ENCODE data around the gene NAT9.

NAT9 gene

GRCh38 chr17:74779501-74779900, 3.4 kb upstream of the NAT9 start:
- no peak for ATAC-seq

GRCh38 chr17:74778960-74779359, 2.8 kb upstream of the NAT9 start:
- no peak for ATAC-seq
- TF ChIP-seq ZNF565 (CRISPR knock-in tag; conservative IDR thresholded peaks at IDR 0.05; ENCODE audit: low read depth) = no peak
- no peak for TF ChIP-seq ISL1 (CRISPR knock-in tag; IDR thresholded peaks at IDR 0.05)
- TF ChIP-seq TCF4 (CRISPR knock-in tag; IDR thresholded peaks at IDR 0.05; ENCODE audit: borderline replicate concordance) = no peak
- no peak for TF ChIP-seq CSRNP3 (CRISPR knock-in tag; IDR thresholded peaks at IDR 0.05)
- TF ChIP-seq TSHZ2 (CRISPR knock-in tag; IDR thresholded peaks at IDR 0.05) = no peak
- no peak for TF ChIP-seq ARNTL (CRISPR knock-in tag; IDR thresholded peaks at IDR 0.05; ENCODE audit: borderline replicate concordance, low read depth)

More at GRCh38 chr17:74779501-74779900, 3.4 kb upstream of the NAT9 start:
- TF ChIP-seq RARB (CRISPR knock-in tag; IDR thresholded peaks at IDR 0.05) = no peak
- no peak for TF ChIP-seq GLIS3 (CRISPR knock-in tag; IDR thresholded peaks at IDR 0.05)
- no peak for TF ChIP-seq ZC3H10 (CRISPR knock-in tag; IDR thresholded peaks at IDR 0.05)
- no peak for TF ChIP-seq ZFP30 (CRISPR knock-in tag; IDR thresholded peaks at IDR 0.05)
- no peak for TF ChIP-seq CREB5 (CRISPR knock-in tag; IDR thresholded peaks at IDR 0.05; ENCODE audit: low read depth)
- no peak for TF ChIP-seq ESRRG (CRISPR knock-in tag; IDR thresholded peaks at IDR 0.05)
- TF ChIP-seq POU6F1 (CRISPR knock-in tag; IDR thresholded peaks at IDR 0.05; ENCODE audit: borderline replicate concordance, low read depth) = no peak
- TF ChIP-seq TCF4 (CRISPR knock-in tag; IDR thresholded peaks at IDR 0.05; ENCODE audit: borderline replicate concordance) = no peak
- no peak for TF ChIP-seq SNAI2 (CRISPR knock-in tag; IDR thresholded peaks at IDR 0.05)
- no peak for TF ChIP-seq ARNTL (CRISPR knock-in tag; IDR thresholded peaks at IDR 0.05; ENCODE audit: borderline replicate concordance, low read depth)
- TF ChIP-seq CSDC2 (CRISPR knock-in tag; IDR thresholded peaks at IDR 0.05) = no peak
- no peak for TF ChIP-seq PATZ1 (CRISPR knock-in tag; IDR thresholded peaks at IDR 0.05; ENCODE audit: borderline replicate concordance)
- TF ChIP-seq TOX (CRISPR knock-in tag; IDR thresholded peaks at IDR 0.05; ENCODE audit: borderline replicate concordance) = no peak
- no peak for TF ChIP-seq ISL1 (CRISPR knock-in tag; IDR thresholded peaks at IDR 0.05)
- no peak for TF ChIP-seq CSRNP3 (CRISPR knock-in tag; IDR thresholded peaks at IDR 0.05)
- TF ChIP-seq ZNF8 (CRISPR knock-in tag; IDR thresholded peaks at IDR 0.05) = no peak
- TF ChIP-seq ZFP3 (CRISPR knock-in tag; IDR thresholded peaks at IDR 0.05) = no peak
- TF ChIP-seq TSHZ2 (CRISPR knock-in tag; IDR thresholded peaks at IDR 0.05) = no peak
- TF ChIP-seq ZNF565 (CRISPR knock-in tag; conservative IDR thresholded peaks at IDR 0.05; ENCODE audit: low read depth) = no peak
- no peak for TF ChIP-seq ZNF70 (CRISPR knock-in tag; IDR thresholded peaks at IDR 0.05)
